ENCODE measurements around the gene SNX2. TPM values are rescaled to one million over a fixed set of nuclear protein-coding genes. Genes with fewer than 3 reads are reported as not detected.

SNX2 gene
- total RNA-seq, 3 donors from 2014 or later (not counting 1 experiment from before 2014, with no cell fraction given) = 47.9 to 57.4 (median 53.2) TPM

- DNase-seq (no peak), ATAC-seq (no peak)
- intact Hi-C loops (cut with micrococcal nuclease) = no loop called here
- Mint-ChIP-seq H3K4me1 (peaks cover 37 to 42% of the 10 kb centered on the region in 2 donors), H3K9me3 (peaks cover 5 to 8% of the 10 kb centered on the region in 2 donors), H3K36me3 (peaks cover 20% of the 10 kb centered on the region), H3K27ac (peak overlapping the region in 1 of 2 donors; percentile 40), H3K27me3 (ENCODE audit: low read depth in 2 of 2) (no peaks in the 10 kb centered on the region), H3K4me3 (no peak overlapping the region)
- H3K9me3 ChIP-seq (ENCODE audit: control insufficient read depth, insufficient read depth, low read length) = no peaks in the 10 kb centered on the region
- H3K4me1 ChIP-seq (ENCODE audit: control insufficient read depth, insufficient read depth, low read length) = no peaks in the 10 kb centered on the region
- H3K36me3 ChIP-seq (ENCODE audit: control insufficient read depth, insufficient read depth, low read length) = peaks cover 2% of the 10 kb centered on the region
- no peaks in the 10 kb centered on the region for H3K27me3 ChIP-seq (ENCODE audit: control insufficient read depth, insufficient read depth, low read length)
- no peak overlapping the region for H3K27ac ChIP-seq (ENCODE audit: low read length)
- no peak for TF ChIP-seq CTCF (IDR thresholded peaks at IDR 0.05)
- 100% methylated on average over 1 of the region's 1 CpG for WGBS (ENCODE audit: insufficient coverage)
- no peak overlapping the region for H3K4me3 ChIP-seq (ENCODE audit: low read length)
Measured at GRCh38 chr5:122788371-122788770, 13.5 kb downstream of the SNX2 start.

GRCh38 chr5:122788996-122789395, 14.1 kb downstream of the SNX2 start:
- Histone ChIP-seq H3K27ac (ENCODE audit: low read length) (no peak overlapping the region), H3K36me3 (ENCODE audit: control insufficient read depth, insufficient read depth, low read length) (peaks cover 2% of the 10 kb centered on the region), H3K4me1 (ENCODE audit: control insufficient read depth, insufficient read depth, low read length) (no peaks in the 10 kb centered on the region), H3K27me3 (ENCODE audit: control insufficient read depth, insufficient read depth, low read length) (no peaks in the 10 kb centered on the region), H3K4me3 (ENCODE audit: low read length) (no peak overlapping the region), H3K9me3 (ENCODE audit: control insufficient read depth, insufficient read depth, low read length) (no peaks in the 10 kb centered on the region)
- H3K9me3 Mint-ChIP-seq = peaks cover 5 to 8% of the 10 kb centered on the region in 2 donors
- H3K27ac Mint-ChIP-seq = no peak overlapping the region
- TF ChIP-seq CTCF (IDR thresholded peaks at IDR 0.05) = no peak
- DNase-seq (no peak), ATAC-seq (no peak)
- no peaks in the 10 kb centered on the region for H3K27me3 Mint-ChIP-seq (ENCODE audit: low read depth in 2 of 2)
- no peak overlapping the region for H3K4me3 Mint-ChIP-seq
- intact Hi-C loops (cut with micrococcal nuclease) = no loop called here
- peaks cover 31 to 38% of the 10 kb centered on the region in 2 donors for H3K4me1 Mint-ChIP-seq
- H3K36me3 Mint-ChIP-seq = peaks cover 20% of the 10 kb centered on the region

- H3K9me3 ChIP-seq (ENCODE audit: control insufficient read depth, insufficient read depth, low read length) = no peaks in the 10 kb centered on the region
- no peak for TF ChIP-seq CTCF (IDR thresholded peaks at IDR 0.05)
- no peak overlapping the region for H3K27ac ChIP-seq (ENCODE audit: low read length)
- WGBS (ENCODE audit: insufficient coverage) = 88% methylated on average over 4 of the region's 5 CpGs
- Mint-ChIP-seq H3K36me3 (peaks cover 20% of the 10 kb centered on the region), H3K9me3 (peaks cover 5 to 8% of the 10 kb centered on the region in 2 donors), H3K4me1 (peaks cover 28 to 33% of the 10 kb centered on the region in 2 donors), H3K27me3 (ENCODE audit: low read depth in 2 of 2) (no peaks in the 10 kb centered on the region), H3K27ac (no peak overlapping the region), H3K4me3 (no peak overlapping the region)
- DNase-seq (no peak), ATAC-seq (no peak)
- H3K27me3 ChIP-seq (ENCODE audit: control insufficient read depth, insufficient read depth, low read length) = no peaks in the 10 kb centered on the region
- H3K4me3 ChIP-seq (ENCODE audit: low read length) = no peak overlapping the region
- H3K4me1 ChIP-seq (ENCODE audit: control insufficient read depth, insufficient read depth, low read length) = no peaks in the 10 kb centered on the region
- H3K36me3 ChIP-seq (ENCODE audit: control insufficient read depth, insufficient read depth, low read length) = peaks cover 2% of the 10 kb centered on the region
- intact Hi-C loops (cut with micrococcal nuclease) = no loop called here
Measured at GRCh38 chr5:122789461-122790171, 14.7 kb downstream of the SNX2 start.

All from natural killer cell (primary cell).